SK-N-SH (cell line): ENCODE data around the gene TLR4. TPM values are rescaled to one million over a fixed set of nuclear protein-coding genes. Genes with fewer than 3 reads are reported as not detected.

ENCODE experiments used
- CTCF ChIA-PET: fragments of 300-600, 350-600 bp; formaldehyde crosslinking; extraction: SDS; loops from one replicate; lab custom pipeline; 2021; lab: Yijun Ruan, JAX
- POLR2A ChIA-PET: fragments of 350-600 bp; sonication (Branson Sonifier 250); formaldehyde crosslinking; extraction: SDS; loops from one replicate; lab custom pipeline; 2020; ENCODE audit warnings: antibody characterized with exemption, inconsistent platforms; lab: Yijun Ruan, JAX
- DNase-seq: peaks from one replicate; pipeline ENCODE4 v3.0.0; 2012
- H2AFZ ChIP-seq: fragments of 200-600 bp; sonication (generic); 2 replicates; pipeline ENCODE4 v1.8.1; 2016; ENCODE audit warnings: antibody characterized with exemption, mild to moderate bottlenecking, low read depth
- H3F3A ChIP-seq: fragments of 200-600 bp; sonication (generic); replicated peaks from 2 replicates; pipeline ENCODE3; 2016; ENCODE audit warnings: antibody characterized with exemption, mild to moderate bottlenecking; ENCODE audit not compliant: insufficient read depth
- H3K27ac ChIP-seq, 2 experiments: fragments of 200-500 bp in 1 of 2; fragments of 200-600 bp in 1 of 2; sonication (Bioruptor generic) in 1 of 2; sonication (generic), shearing (Covaris generic) in 1 of 2; 2 replicates each; pipeline versions ENCODE4 v1.5.1 to v1.6.1; 2014 to 2016; ENCODE audit warnings: low read depth in 2 of 2, inconsistent platforms in 1 of 2, low read length in 1 of 2, mild to moderate bottlenecking in 1 of 2, mixed read lengths in 1 of 2
- H3K27me3 ChIP-seq: fragments of 200-600 bp; sonication (generic), shearing (Covaris generic); 2 replicates; pipeline ENCODE4 v1.6.1; 2016; ENCODE audit warnings: mixed run types; ENCODE audit not compliant: insufficient read depth
- H3K36me3 ChIP-seq, 2 experiments: fragments of 200-500 bp in 1 of 2; fragments of 200-600 bp in 1 of 2; sonication (Bioruptor generic) in 1 of 2; sonication (generic) in 1 of 2; replicated peaks in 1 of 2; 2 replicates each; pipeline versions ENCODE3 to v1.5.1; 2014 to 2016; ENCODE audit warnings: low read length in 1 of 2, mild to moderate bottlenecking in 1 of 2; ENCODE audit not compliant: insufficient read depth in 2 of 2, control insufficient read depth in 1 of 2
- H3K4me1 ChIP-seq, 2 experiments: fragments of 200-500 bp in 1 of 2; fragments of 200-600 bp in 1 of 2; sonication (Bioruptor generic) in 1 of 2; sonication (generic), shearing (Covaris generic) in 1 of 2; 2 replicates each; pipeline versions ENCODE4 v1.5.1 to v1.6.1; 2014 to 2016; ENCODE audit warnings: low read depth in 1 of 2, low read length in 1 of 2, mixed run types in 1 of 2; ENCODE audit not compliant: insufficient read depth in 2 of 2, control insufficient read depth in 1 of 2
- H3K4me2 ChIP-seq: fragments of 200-600 bp; sonication (generic), shearing (Covaris generic); 2 replicates; pipeline ENCODE4 v1.6.1; 2017; ENCODE audit warnings: mixed run types
- H3K4me3 ChIP-seq, 2 experiments: fragments of 200-500 bp in 1 of 2; fragments of 200-600 bp in 1 of 2; sonication (Bioruptor generic) in 1 of 2; sonication (generic), shearing (Covaris generic) in 1 of 2; 2 replicates each; pipeline versions ENCODE4 v1.5.1 to v1.8.1; 2014 to 2016; ENCODE audit warnings: low read depth in 2 of 2, inconsistent platforms in 1 of 2, low read length in 1 of 2, mild to moderate bottlenecking in 1 of 2, mixed read lengths in 1 of 2, moderate library complexity in 1 of 2
- H3K79me2 ChIP-seq: fragments of 200-600 bp; sonication (generic); 2 replicates; pipeline ENCODE4 v1.8.1; 2017; ENCODE audit warnings: mild to moderate bottlenecking; ENCODE audit not compliant: insufficient read depth
- H3K9ac ChIP-seq: fragments of 200-600 bp; sonication (generic); 2 replicates; pipeline ENCODE4 v1.6.1; 2017; ENCODE audit warnings: mixed run types
- H3K9me2 ChIP-seq: fragments of 200-600 bp; sonication (generic); 2 replicates; pipeline ENCODE4 v1.6.1; 2017; ENCODE audit warnings: mixed run types
- H3K9me3 ChIP-seq: fragments of 200-600 bp; sonication (generic); 2 replicates; pipeline ENCODE4 v1.6.1; 2017; ENCODE audit warnings: mixed run types, mild to moderate bottlenecking, moderate library complexity
- H4K20me1 ChIP-seq: fragments of 200-600 bp; sonication (generic); 2 replicates; pipeline ENCODE4 v1.6.1; 2017; ENCODE audit warnings: mild to moderate bottlenecking, mixed run types; ENCODE audit not compliant: insufficient read depth
- CHD2 ChIP-seq: fragments of 150-350 bp; IDR thresholded peaks from 2 replicates; pipeline ENCODE4 v1.6.1; 2018; ENCODE audit warnings: low read length; ENCODE audit not compliant: partially characterized antibody
- CTCF ChIP-seq: fragments of 200-600 bp; sonication (generic); IDR thresholded peaks from 2 replicates; pipeline ENCODE4 v1.6.1; 2017; ENCODE audit warnings: antibody characterized with exemption, mild to moderate bottlenecking, moderate library complexity
- ELF1 ChIP-seq: IDR thresholded peaks from 2 replicates; pipeline ENCODE4 v1.4.0; 2012
- EP300 ChIP-seq, 2 experiments: IDR thresholded peaks; 2 replicates each; pipeline versions ENCODE4 v1.4.0 to v1.6.1; 2012; ENCODE audit warnings: borderline replicate concordance in 1 of 2, low read depth in 1 of 2, low read length in 1 of 2
- FOSL2 ChIP-seq: IDR thresholded peaks from 2 replicates; pipeline ENCODE4 v1.4.0; 2012; ENCODE audit warnings: low read depth, mild to moderate bottlenecking, moderate library complexity, borderline replicate concordance
- GABPA ChIP-seq: IDR thresholded peaks from 2 replicates; pipeline ENCODE4 v1.4.0; 2012; ENCODE audit warnings: low read depth, mild to moderate bottlenecking
- JUND ChIP-seq: IDR thresholded peaks from 2 replicates; pipeline ENCODE4 v1.4.0; 2012
- MAX ChIP-seq: IDR thresholded peaks from 2 replicates; pipeline ENCODE4 v1.4.0; 2012; ENCODE audit warnings: low read depth
- NFIC ChIP-seq: IDR thresholded peaks from 2 replicates; pipeline ENCODE4 v1.4.0; 2012; ENCODE audit warnings: borderline replicate concordance
- PBX3 ChIP-seq: IDR thresholded peaks from 2 replicates; pipeline ENCODE4; 2012
- POLR2AphosphoS5 ChIP-seq: IDR thresholded peaks from 2 replicates; pipeline ENCODE4 v1.6.1; 2012; ENCODE audit warnings: low read depth, low read length
- RXRA ChIP-seq: IDR thresholded peaks from 2 replicates; pipeline ENCODE4 v1.4.0; 2012; ENCODE audit warnings: low read depth, mild to moderate bottlenecking, borderline replicate concordance
- SIN3A ChIP-seq: IDR thresholded peaks from 2 replicates; pipeline ENCODE4 v1.6.1; 2012; ENCODE audit warnings: low read depth, mild to moderate bottlenecking, low read length, moderate library complexity, borderline replicate concordance
- SMC3 ChIP-seq: IDR thresholded peaks from 2 replicates; pipeline ENCODE4 v1.6.1; 2012; ENCODE audit warnings: low read depth, low read length, improper control_type of control experiment
- TAF1 ChIP-seq: IDR thresholded peaks from 2 replicates; pipeline ENCODE4 v1.6.1; 2012; ENCODE audit warnings: low read depth, mild to moderate bottlenecking, low read length, moderate library complexity, borderline replicate concordance
- TCF12 ChIP-seq: IDR thresholded peaks from 2 replicates; pipeline ENCODE4 v1.4.0; 2012
- YY1 ChIP-seq: IDR thresholded peaks from 2 replicates; pipeline ENCODE4 v1.4.0; 2012; ENCODE audit warnings: low read depth, mild to moderate bottlenecking
- ZBTB33 ChIP-seq: IDR thresholded peaks from 2 replicates; pipeline ENCODE4 v1.4.0; 2012; ENCODE audit warnings: low read depth, borderline replicate concordance
- WGBS: methylation state at CpG from one replicate; pipeline ENCODE4 v1.1.6; 2017; ENCODE audit warnings: low lambda C conversion rate; 5-methylcytosine and 5-hydroxymethylcytosine counted together
- polyA plus RNA-seq, 3 experiments: library from polyadenylated mRNA; depleted of rRNA; stranded (reverse); fragments of >200 nt; gene quantifications; 2 replicates each; pipeline ENCODE4 v1.2.3, GENCODE V29; 2012
- TF ChIP-seq, protein P1 (sequence below): IDR thresholded peaks from 2 replicates; pipeline ENCODE4 v1.4.0; 2012; ENCODE audit warnings: low read depth, borderline replicate concordance
- TF ChIP-seq, protein P2 (sequence below): fragments of 150-350 bp; IDR thresholded peaks from 2 replicates; pipeline ENCODE4 v1.6.1; 2017; ENCODE audit warnings: antibody characterized with exemption, low read length, low read depth, borderline replicate concordance

TLR4 gene
- polyA plus RNA-seq, 1 of the 3 experiments (the other 2 are of a cell fraction): 0.85 TPM

DNA sequence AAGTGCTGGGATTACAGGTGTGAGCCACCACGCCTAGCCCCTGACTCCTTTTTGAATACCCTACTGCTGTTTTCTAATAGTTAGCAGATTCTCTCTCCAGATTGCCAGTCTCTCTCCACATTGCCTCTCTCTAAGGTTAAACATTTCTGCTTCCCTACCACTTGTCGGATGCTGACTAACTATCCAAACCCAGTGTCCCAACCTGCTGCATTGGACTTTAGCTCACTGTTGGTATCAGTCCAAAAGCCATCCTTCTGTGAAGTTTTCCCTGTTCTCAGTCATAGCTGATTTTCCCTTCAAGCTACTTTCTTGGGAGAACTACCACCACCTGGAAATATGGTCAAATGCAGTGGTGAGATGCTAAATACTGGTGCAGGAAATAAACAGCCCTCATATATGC lies 48.7 kb downstream of the TLR4 start:
- Histone ChIP-seq H3K9ac (no peak overlapping the region), H4K20me1 (no peaks in the 10 kb centered on the region), H3F3A (no peaks in the 10 kb centered on the region), H3K79me2 (no peaks in the 10 kb centered on the region), H3K9me2 (no peaks in the 10 kb centered on the region), H3K27ac (no peak overlapping the region), H3K4me2 (no peak overlapping the region)
- POLR2A ChIA-PET: no interaction called here
- TF ChIP-seq PBX3 (no peak), RXRA (no peak), TCF12 (no peak), ZBTB33 (no peak), NFIC (no peak), EP300 (IDR thresholded peaks at IDR 0.05; ENCODE audit: borderline replicate concordance in 1 of 2, low read depth in 1 of 2, low read length in 1 of 2) (no peak), SIN3A (no peak), CHD2 (no peak), SMC3 (no peak), FOSL2 (no peak), JUND (no peak), CTCF (no peak), ELF1 (no peak), GABPA (no peak), YY1 (no peak), TAF1 (no peak), POLR2AphosphoS5 (no peak), MAX (no peak)
- TF ChIP-seq, protein P1, sequence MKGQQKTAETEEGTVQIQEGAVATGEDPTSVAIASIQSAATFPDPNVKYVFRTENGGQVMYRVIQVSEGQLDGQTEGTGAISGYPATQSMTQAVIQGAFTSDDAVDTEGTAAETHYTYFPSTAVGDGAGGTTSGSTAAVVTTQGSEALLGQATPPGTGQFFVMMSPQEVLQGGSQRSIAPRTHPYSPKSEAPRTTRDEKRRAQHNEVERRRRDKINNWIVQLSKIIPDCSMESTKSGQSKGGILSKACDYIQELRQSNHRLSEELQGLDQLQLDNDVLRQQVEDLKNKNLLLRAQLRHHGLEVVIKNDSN: no peak
- TF ChIP-seq, protein P2, sequence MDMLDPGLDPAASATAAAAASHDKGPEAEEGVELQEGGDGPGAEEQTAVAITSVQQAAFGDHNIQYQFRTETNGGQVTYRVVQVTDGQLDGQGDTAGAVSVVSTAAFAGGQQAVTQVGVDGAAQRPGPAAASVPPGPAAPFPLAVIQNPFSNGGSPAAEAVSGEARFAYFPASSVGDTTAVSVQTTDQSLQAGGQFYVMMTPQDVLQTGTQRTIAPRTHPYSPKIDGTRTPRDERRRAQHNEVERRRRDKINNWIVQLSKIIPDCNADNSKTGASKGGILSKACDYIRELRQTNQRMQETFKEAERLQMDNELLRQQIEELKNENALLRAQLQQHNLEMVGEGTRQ: no peak
- TF ChIP-seq, all 33 proteins: peak for 0
- DNase-seq: no peak
- Histone ChIP-seq H3K4me1 (no peaks in the 10 kb centered on the region), H3K9me3 (no peaks in the 10 kb centered on the region), H3K36me3 (no peaks in the 10 kb centered on the region), H3K4me3 (no peak overlapping the region), H2AFZ (no peak overlapping the region), H3K27me3 (no peaks in the 10 kb centered on the region)
- WGBS: 36% methylated on average over 2 of the region's 2 CpGs
- CTCF ChIA-PET: interaction anchor here (1.3 to 1.6 kb wide), 2 partner anchors 24 to 265 kb away, joined by 3 to 4 read pairs; no protein-coding TSS in a partner anchor
